Liver (tissue), 9 donors: ENCODE measurements around the gene CD247. TPM values are rescaled to one million over a fixed set of nuclear protein-coding genes. Genes with fewer than 3 reads are reported as not detected.

Source experiments
- DNase-seq: peaks from one replicate; pipeline ENCODE4 v3.0.0-alpha.2; 2017; ENCODE audit warnings: low spot score
- H3K27ac ChIP-seq, 2 donors: one replicate each; pipeline ENCODE4 v1.7.0; 2013; ENCODE audit warnings: inconsistent platforms in 2 of 2, low read length in 2 of 2, control low read depth in 1 of 2, low read depth in 1 of 2, mild to moderate bottlenecking in 1 of 2
- H3K27me3 ChIP-seq, 4 donors: one replicate each; pipeline versions ENCODE4 v1.6.1 to v1.7.0; 2013; ENCODE audit warnings: low read length in 3 of 4, inconsistent platforms in 1 of 4, mild to moderate bottlenecking in 1 of 4, moderate library complexity in 1 of 4; ENCODE audit not compliant: control insufficient read depth in 4 of 4, insufficient read depth in 4 of 4
- H3K36me3 ChIP-seq, 4 donors: one replicate each; pipeline versions ENCODE4 v1.6.1 to v1.7.0; 2013; ENCODE audit warnings: low read length in 3 of 4, mild to moderate bottlenecking in 3 of 4, low read depth in 1 of 4, moderate library complexity in 1 of 4; ENCODE audit not compliant: control insufficient read depth in 4 of 4, insufficient read depth in 3 of 4
- H3K4me1 ChIP-seq, 4 donors: one replicate each; pipeline versions ENCODE4 v1.6.1 to v1.7.0; 2013; ENCODE audit warnings: low read length in 3 of 4, mild to moderate bottlenecking in 3 of 4, moderate library complexity in 1 of 4; ENCODE audit not compliant: control insufficient read depth in 4 of 4, insufficient read depth in 4 of 4
- H3K4me3 ChIP-seq, 3 donors: one replicate each; pipeline versions ENCODE4 v1.6.1 to v1.7.0; 2013; ENCODE audit warnings: low read length in 3 of 3, control low read depth in 1 of 3, low read depth in 1 of 3, mild to moderate bottlenecking in 1 of 3
- H3K9ac ChIP-seq, 2 donors: one replicate each; pipeline ENCODE4 v1.7.0; 2013; ENCODE audit warnings: low read length in 2 of 2, mild to moderate bottlenecking in 2 of 2, moderate library complexity in 2 of 2, control low read depth in 1 of 2, low read depth in 1 of 2
- H3K9me3 ChIP-seq, 4 donors: one replicate each; pipeline versions ENCODE4 v1.6.1 to v1.7.0; 2013; ENCODE audit warnings: low read length in 3 of 4; ENCODE audit not compliant: control insufficient read depth in 4 of 4
- EGR1 ChIP-seq, 2 donors: IDR thresholded peaks; 2 replicates each; pipeline ENCODE4 v1.6.1; 2016 to 2018; ENCODE audit warnings: antibody characterized with exemption in 2 of 2, low read depth in 2 of 2
- FOXA1 ChIP-seq: IDR thresholded peaks from 2 replicates; pipeline ENCODE4 v1.6.1; 2016; ENCODE audit warnings: antibody characterized with exemption
- FOXA2 ChIP-seq: IDR thresholded peaks from 2 replicates; pipeline ENCODE4 v1.6.1; 2016; ENCODE audit warnings: antibody characterized with exemption
- GABPA ChIP-seq, 2 donors: IDR thresholded peaks in 1 of 2; conservative IDR thresholded peaks in 1 of 2; 2 replicates each; pipeline ENCODE4 v1.6.1; 2016; ENCODE audit warnings: antibody characterized with exemption in 2 of 2, mild to moderate bottlenecking in 1 of 2, moderate library complexity in 1 of 2
- HNF4A ChIP-seq, 2 donors: conservative IDR thresholded peaks; 2 replicates each; pipeline ENCODE4 v1.6.1; 2016; ENCODE audit warnings: antibody characterized with exemption in 2 of 2, mild to moderate bottlenecking in 2 of 2
- NR2F2 ChIP-seq: IDR thresholded peaks from 2 replicates; pipeline ENCODE4 v1.6.1; 2016; ENCODE audit warnings: antibody characterized with exemption
- RAD21 ChIP-seq, 2 donors: IDR thresholded peaks; 2 replicates each; pipeline ENCODE4 v1.6.1; 2016; ENCODE audit warnings: antibody characterized with exemption in 2 of 2, mild to moderate bottlenecking in 2 of 2
- RXRA ChIP-seq, 2 donors: IDR thresholded peaks; 2 replicates each; pipeline ENCODE4 v1.6.1; 2017 to 2018; ENCODE audit warnings: antibody characterized with exemption in 2 of 2, mild to moderate bottlenecking in 1 of 2
- YY1 ChIP-seq: IDR thresholded peaks from 2 replicates; pipeline ENCODE4 v1.6.1; 2016; ENCODE audit warnings: antibody characterized with exemption, mild to moderate bottlenecking
- WGBS: extraction: QIAGEN DNeasy Blood & Tissue Kit; methylation state at CpG from one replicate; pipeline ENCODE4 v1.1.7; 2013; 5-methylcytosine and 5-hydroxymethylcytosine counted together
- polyA plus RNA-seq, 2 donors: library from polyadenylated mRNA; stranded (reverse) in 1 of 2; unstranded in 1 of 2; fragments of 200-250 nt in 1 of 2; fragments of >200 nt in 1 of 2; fragmentation: Nextera tagmentation in 1 of 2; extraction: Ambion mirVana in 1 of 2; gene quantifications; one replicate each; pipeline versions ENCODE4 v1.2.1 to v1.2.3, GENCODE V29; 2013 to 2015
- total RNA-seq, 2 donors: library from RNA; depleted of rRNA; stranded (reverse); fragments of >200 nt; gene quantifications; one replicate each; pipeline ENCODE4 v1.2.3, GENCODE V29; 2014
- TF ChIP-seq, protein P1 (sequence below): IDR thresholded peaks from 2 replicates; pipeline ENCODE4 v1.6.1; 2016; ENCODE audit warnings: antibody characterized with exemption
- TF ChIP-seq, protein P2 (sequence below): IDR thresholded peaks from 2 replicates; pipeline ENCODE4 v1.6.1; 2016; ENCODE audit warnings: antibody characterized with exemption
- TF ChIP-seq, protein P3 (sequence below): fragments of 150-350 bp; IDR thresholded peaks from 2 replicates; pipeline ENCODE4 v1.5.1; 2017; ENCODE audit warnings: improper control_type of control experiment, low read depth, low read length; ENCODE audit not compliant: missing input control
- donor health status: healthy.
- donor health status: healthy.
- donor health status: healthy.
- donor health status: healthy.
- donor health status: healthy.

The CD247 gene
- total and polyA plus RNA-seq, 4 donors, result 0.61 to 2.2 (median 1.6) TPM

DNA sequence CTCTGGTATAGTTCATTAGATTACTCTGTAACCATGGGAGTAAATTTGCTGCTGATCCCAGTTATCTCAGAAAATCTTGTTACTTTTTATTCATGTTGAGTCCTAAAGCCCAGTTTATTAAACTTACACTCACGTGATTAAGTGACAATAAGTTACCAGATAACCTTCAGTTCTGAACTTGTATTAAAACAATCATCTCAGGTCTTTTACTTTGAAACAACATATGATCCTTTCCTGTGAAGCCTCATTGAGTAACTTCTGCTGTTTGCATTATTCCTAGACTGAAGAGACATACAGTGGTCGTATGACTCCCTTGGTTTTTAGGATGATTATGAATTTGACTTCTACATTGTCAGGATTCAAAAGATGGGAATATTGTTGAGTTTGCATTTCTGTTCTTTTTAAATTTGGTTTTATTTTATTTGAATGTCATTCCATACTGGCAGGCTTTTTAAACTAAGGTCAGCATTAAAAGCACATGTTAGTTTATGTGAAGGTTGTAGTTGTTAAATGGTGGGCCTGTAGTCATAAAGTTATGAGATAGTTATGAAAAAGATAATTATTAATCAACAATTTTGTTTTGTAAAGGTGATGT, 117.9 kb downstream of the CD247 start (continued):
- TF ChIP-seq, protein P1, sequence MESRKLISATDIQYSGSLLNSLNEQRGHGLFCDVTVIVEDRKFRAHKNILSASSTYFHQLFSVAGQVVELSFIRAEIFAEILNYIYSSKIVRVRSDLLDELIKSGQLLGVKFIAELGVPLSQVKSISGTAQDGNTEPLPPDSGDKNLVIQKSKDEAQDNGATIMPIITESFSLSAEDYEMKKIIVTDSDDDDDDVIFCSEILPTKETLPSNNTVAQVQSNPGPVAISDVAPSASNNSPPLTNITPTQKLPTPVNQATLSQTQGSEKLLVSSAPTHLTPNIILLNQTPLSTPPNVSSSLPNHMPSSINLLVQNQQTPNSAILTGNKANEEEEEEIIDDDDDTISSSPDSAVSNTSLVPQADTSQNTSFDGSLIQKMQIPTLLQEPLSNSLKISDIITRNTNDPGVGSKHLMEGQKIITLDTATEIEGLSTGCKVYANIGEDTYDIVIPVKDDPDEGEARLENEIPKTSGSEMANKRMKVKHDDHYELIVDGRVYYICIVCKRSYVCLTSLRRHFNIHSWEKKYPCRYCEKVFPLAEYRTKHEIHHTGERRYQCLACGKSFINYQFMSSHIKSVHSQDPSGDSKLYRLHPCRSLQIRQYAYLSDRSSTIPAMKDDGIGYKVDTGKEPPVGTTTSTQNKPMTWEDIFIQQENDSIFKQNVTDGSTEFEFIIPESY, result no peak

DNA sequence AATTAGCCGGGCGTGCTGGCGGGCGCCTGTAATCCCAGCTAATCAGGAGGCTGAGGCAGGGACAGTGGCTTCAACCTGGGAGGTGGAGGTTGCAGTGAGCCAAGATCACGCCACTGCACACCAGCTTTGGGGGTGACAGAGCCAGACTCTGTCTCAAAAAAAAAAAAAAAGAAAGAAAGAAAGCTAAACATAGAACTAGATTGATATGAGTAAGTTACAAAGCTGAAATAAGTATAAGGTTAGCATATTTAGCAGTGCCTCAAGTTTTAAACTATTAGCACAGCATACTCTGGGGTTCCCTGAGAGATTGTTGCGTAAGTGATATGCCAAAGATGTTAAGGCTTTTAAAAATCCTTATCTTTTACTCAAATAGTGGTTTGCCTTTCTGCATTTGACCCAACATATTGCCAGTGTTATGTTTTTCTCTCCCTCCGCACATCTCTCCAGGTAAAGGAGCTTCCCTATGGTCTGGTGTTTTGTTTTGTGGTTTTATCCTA, 126.1 kb downstream of the CD247 start:
- 96% methylated on average over 7 of the region's 7 CpGs for WGBS
- H3K4me3 ChIP-seq, result no peak overlapping the region

DNA sequence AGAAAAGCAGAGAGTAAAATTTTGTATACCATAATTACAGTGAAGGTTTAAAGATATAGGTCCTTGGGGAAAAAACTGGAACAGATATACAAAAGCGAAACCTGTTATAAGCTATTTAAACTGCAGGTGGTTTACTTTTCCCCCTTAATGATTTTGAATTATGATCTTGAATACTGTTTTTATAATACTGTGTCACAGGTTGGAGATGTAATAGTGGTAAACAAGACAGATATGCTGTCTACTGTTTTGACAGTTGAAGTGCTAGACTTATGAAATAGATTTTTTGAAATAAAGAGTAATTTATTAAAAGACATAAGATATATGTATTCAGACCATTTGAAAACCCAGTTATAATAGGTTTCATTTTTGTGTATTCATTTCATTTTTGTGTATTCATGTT, 129.4 kb downstream of the CD247 start:
- H3K36me3 ChIP-seq, result peaks cover 6 to 15% (median 12%) of the 10 kb centered on the region in 4 donors
- no peak for DNase-seq
- no peak overlapping the region for H3K4me3 ChIP-seq
- H3K9ac ChIP-seq, result no peak overlapping the region
- WGBS, result 97% methylated on average over 1 of the region's 1 CpG
- H3K27me3 ChIP-seq, result no peaks in the 10 kb centered on the region
- H3K27ac ChIP-seq, result no peak overlapping the region
- H3K4me1 ChIP-seq, result peaks cover 0 to 5% (median 1%) of the 10 kb centered on the region in 4 donors
- TF ChIP-seq YY1 (no peak), RXRA (IDR thresholded peaks at IDR 0.05) (no peak)
- TF ChIP-seq, protein P2, sequence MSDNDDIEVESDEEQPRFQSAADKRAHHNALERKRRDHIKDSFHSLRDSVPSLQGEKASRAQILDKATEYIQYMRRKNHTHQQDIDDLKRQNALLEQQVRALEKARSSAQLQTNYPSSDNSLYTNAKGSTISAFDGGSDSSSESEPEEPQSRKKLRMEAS, result no peak
- no peaks in the 10 kb centered on the region for H3K9me3 ChIP-seq

More for the DNA sequence above, 126.1 kb downstream of the CD247 start:
- no peak for DNase-seq
- peaks cover 0 to 4% (median 1%) of the 10 kb centered on the region in 4 donors for H3K4me1 ChIP-seq
- H3K27ac ChIP-seq, result no peak overlapping the region
- TF ChIP-seq, protein P2, result no peak
- no peak for TF ChIP-seq EGR1 (IDR thresholded peaks at IDR 0.05; ENCODE audit: low read depth in 2 of 2)
- TF ChIP-seq, protein P3, sequence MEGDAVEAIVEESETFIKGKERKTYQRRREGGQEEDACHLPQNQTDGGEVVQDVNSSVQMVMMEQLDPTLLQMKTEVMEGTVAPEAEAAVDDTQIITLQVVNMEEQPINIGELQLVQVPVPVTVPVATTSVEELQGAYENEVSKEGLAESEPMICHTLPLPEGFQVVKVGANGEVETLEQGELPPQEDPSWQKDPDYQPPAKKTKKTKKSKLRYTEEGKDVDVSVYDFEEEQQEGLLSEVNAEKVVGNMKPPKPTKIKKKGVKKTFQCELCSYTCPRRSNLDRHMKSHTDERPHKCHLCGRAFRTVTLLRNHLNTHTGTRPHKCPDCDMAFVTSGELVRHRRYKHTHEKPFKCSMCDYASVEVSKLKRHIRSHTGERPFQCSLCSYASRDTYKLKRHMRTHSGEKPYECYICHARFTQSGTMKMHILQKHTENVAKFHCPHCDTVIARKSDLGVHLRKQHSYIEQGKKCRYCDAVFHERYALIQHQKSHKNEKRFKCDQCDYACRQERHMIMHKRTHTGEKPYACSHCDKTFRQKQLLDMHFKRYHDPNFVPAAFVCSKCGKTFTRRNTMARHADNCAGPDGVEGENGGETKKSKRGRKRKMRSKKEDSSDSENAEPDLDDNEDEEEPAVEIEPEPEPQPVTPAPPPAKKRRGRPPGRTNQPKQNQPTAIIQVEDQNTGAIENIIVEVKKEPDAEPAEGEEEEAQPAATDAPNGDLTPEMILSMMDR, result no peak
- no peak for TF ChIP-seq HNF4A (conservative IDR thresholded peaks at IDR 0.05)
- TF ChIP-seq RAD21 (IDR thresholded peaks at IDR 0.05), result no peak
- TF ChIP-seq GABPA (IDR thresholded peaks at IDR 0.05 in 1 of 2, conservative IDR thresholded peaks at IDR 0.05 in 1 of 2), result no peak
- TF ChIP-seq RXRA (IDR thresholded peaks at IDR 0.05), result no peak
- no peak for TF ChIP-seq FOXA2
- TF ChIP-seq, protein P1, result no peak
- TF ChIP-seq FOXA1, result no peak
- no peak for TF ChIP-seq NR2F2
- H3K27me3 ChIP-seq, result no peaks in the 10 kb centered on the region
- peaks cover 3 to 7% (median 4%) of the 10 kb centered on the region in 4 donors for H3K36me3 ChIP-seq
- H3K9me3 ChIP-seq, result no peaks in the 10 kb centered on the region
- no peak overlapping the region for H3K9ac ChIP-seq
